HG02884 (cell line): Measurements from ENCODE around the gene JRKL.

Experiments used
- ATAC-seq: cut with Tn5 transposase; IDR thresholded peaks from one replicate; pipeline ENCODE4 v1.9.1; 2021; ENCODE audit warnings: mild to moderate bottlenecking, moderate library complexity; ENCODE audit not compliant: unreplicated experiment

The JRKL gene

DNA sequence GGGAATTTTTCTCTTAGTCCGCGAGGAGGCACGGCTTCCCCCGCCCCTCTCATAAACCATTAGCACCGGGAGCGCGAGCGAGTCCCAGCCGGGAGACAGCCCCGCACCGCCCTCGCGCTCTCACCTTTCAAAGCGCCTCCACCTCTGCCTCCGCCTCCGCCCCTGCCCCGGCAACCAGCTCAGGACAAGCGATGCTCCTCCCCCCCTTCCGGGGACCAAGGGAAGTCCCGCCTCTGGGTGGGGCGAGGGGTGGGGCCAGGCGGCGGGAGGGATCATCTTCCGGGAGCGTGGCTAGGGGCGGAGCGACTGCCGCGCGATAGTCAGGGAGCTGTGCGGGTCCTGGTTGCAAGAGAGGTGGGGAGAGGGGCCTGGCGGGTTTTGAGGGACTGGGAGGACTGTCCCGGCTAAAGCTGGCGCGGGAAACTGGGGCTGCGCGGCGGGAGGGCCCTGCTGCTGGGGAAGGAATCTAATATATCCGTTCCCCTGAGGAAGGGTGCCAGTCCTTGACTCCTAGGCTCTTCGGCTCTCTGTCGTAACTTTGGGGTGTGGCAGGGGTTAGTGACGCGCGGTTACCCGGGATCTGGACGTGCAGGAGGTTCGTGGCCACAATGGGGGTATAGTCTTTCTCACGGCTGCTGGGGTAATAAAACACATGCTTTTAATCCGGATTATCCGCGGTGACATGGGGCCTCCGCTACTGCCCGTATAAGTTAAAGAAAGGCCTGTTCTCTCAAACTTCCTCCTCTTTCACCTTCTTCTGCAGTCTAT, at the start of gene JRKL, which contains the start of gene CCDC82:
JRKL (plus strand) TSS at position 294 of the 768 bp plus-strand sequence. CDS start 637 bp downstream, outside the sequence.
CCDC82 (minus strand) TSS at position 193 of the 768 bp plus-strand sequence. CDS start 5,165 bp downstream, outside the sequence.
- ATAC-seq = peak; percentile 87

DNA sequence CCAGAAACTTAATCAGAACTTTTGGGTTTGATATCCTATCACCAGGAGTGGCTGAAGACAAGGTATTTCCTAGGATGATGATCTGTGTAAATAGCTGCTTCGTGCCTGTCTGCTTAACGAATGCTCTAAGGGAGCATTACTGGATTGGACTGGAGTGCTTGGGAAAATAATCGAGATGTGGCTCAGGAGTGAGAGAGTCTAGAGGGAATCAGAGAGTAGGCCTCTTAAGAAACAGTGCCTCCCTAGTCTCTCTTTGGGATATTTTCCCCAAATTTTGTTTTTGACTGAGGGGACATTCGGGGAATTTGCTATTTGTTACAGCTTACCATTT, 49.3 kb upstream of the JRKL start:
- ATAC-seq = no peak

DNA sequence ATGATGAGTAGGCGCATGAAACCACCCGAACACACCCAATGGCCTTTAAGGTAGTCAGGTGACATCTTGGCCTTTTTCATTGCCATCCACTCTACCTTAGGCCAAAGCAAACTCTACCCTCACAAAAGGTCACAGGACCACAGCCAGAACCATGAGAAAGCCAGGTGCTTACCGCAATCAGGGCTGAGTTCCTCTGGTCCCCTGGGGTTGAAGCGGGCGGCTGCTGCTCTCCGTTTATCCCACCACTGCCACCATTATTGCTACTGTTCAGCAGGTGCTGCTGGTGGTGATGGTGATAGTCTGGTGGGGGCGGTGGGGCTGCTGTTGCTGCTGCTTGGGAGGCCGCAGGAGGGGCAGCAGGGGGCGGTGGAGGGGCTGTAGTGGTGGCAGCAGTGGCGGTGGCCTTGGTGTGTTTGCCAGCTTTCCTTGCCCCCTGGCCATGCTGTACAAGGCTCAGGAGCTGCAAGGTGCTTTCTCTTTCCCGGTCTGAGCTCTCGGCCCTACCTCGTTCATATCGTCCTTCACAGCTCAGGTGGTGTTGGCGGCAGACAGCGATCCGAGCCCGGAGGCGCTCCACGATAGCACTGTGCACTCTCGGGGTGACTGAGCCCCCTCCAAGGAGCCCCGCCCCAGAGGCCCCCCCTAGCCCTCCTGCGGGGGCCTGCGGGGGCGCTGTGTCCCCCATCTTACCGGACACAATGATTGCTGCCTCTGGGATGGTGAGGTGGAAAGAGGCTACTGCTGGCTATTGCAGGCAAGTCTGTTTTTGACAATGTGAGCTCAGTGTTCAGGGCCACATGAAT, 48.4 kb upstream of the JRKL start:
- ATAC-seq = no peak

DNA sequence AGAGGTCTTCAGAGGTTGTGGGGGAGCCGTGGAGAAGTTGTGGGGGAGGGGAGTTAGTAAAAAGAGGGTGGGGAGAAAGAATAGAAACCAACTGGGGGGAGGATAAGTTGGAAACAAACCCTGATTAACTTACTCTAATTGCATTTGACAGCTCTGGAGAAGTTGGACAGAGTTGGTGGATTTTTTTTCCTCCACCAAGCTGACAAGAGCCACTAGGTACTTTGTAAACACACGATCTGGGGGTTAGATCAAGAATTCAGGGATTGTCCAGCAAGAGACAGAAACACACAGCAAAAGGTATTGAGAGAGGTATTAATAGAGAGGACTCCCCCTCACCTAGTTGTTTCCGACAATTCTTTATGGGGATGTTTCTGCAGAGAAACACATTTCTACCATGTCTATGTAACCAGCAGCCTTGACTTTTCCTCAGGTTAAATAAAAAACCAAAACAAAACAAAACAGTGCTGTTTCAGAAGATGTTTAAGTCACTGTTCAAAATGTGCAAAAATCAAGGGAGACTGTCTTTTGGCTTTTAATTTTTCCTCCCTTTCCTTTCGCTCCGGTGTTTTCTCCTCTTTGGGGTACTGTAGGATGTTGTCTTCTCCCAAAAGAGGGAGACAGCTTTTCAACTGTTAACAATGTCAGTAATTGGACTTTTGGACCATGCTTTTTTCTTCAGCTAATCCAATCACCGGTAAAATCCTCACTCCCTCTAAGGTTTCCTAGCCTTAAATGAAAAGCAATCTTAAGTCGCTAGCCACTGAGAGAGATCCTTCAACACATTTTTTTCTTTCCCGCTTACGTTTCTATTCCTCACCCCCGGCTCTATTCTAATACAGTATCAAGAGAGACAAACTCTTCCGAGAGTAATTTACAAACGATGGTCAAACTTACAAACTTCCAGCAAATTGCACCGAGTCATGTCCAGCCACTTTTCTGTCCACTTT, 47.5 kb upstream of the JRKL start:
- no peak for ATAC-seq

DNA sequence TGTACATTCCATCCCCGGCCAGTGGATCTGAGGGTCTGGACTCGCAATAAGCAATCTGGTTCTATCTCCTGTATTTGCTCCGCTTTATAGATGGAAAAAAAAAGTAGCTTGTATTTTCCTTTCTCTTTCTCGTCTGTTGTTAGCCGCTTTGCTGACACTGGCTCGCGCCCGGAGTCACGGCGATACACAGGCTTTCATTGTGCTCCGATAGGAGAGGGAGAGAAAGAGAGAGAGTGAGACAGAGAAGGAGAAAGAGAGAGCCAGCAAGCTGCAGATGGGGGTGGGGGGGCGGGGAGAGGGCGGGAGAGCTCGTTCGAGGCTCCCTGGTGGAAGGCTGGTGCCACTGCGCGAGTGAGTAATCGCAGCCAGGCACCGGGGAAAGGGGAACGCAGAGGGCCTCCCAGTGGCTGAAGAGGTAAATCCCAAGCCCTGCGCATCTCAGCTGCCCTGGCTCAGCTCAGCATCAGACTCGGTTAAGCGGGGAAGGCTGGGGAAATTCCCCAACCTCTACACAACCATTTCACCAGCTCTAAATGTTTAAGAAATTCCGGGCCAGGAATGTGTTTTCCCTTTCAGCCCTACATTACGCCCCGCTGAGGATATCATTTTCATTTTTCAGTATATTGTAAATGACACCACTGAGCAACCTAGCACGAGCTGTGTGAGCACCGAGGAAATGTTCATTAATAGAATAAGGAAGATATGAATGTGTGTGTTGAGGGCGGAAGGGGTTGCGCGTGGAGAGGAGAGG, 46.7 kb upstream of the JRKL start, which contains the start of gene MAML2:
MAML2 (minus strand) TSS at position 235 of the 751 bp plus-strand sequence. CDS start 1,300 bp downstream, outside the sequence.
- peak; percentile 74 for ATAC-seq

DNA sequence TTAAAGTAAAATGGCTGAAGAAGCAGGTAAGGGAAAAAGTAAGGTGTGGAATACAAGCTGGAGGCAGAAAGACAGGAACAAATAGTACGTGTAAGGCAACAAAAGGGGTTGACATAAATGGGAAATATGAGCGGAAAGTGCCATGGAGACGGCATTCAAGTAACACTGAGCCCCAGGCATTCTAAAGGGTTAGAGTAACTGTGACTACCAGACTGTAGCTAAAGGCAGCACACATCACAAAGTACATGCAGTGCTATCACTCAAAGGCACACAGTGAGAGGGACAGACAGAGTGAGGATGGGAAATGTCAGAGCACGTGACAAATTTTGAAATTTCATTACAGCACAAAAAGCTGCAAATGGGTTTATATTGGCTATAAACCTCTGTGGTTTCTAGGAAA, 33.0 kb upstream of the JRKL start:
- ATAC-seq = no peak

DNA sequence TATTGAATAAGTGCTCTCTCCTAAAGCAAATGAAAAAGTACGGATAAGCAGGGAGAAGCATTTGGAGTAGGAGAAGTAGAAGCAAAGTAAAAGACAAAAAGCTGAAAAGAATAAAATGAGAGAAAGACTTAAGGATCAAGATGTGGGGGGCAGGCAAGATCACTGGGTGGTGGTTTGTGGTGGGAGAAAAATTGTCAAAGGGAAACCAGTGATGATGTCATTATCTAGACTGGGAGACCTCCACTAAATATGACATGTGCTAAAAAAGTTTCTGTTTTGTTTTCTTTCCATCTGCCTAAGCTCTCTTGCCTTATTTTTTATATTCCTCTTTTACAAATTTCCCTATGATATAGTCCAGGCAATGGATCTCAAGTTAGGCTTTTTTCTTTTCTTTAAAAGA, 32.0 kb upstream of the JRKL start:
- ATAC-seq = peak; percentile 57

DNA sequence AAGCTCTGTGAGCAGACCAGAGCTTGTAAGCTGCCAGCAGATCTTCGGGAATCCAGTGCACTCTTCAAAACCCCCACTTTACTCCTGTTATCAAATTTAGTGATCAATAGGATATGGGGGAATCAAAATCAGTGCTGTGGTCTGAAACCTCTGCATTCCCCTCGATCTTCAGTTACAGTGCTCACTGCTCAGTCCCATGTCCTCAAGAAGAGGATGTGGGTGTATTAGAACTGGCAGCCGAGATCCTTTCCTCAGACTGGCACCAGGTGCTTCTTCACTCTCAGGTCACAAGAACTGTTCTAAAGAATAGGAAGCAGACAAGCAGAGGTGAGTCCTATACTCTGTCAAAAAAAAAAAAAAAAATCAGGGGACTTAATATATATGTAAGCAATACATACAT, 31.5 kb upstream of the JRKL start:
- ATAC-seq = no peak

DNA sequence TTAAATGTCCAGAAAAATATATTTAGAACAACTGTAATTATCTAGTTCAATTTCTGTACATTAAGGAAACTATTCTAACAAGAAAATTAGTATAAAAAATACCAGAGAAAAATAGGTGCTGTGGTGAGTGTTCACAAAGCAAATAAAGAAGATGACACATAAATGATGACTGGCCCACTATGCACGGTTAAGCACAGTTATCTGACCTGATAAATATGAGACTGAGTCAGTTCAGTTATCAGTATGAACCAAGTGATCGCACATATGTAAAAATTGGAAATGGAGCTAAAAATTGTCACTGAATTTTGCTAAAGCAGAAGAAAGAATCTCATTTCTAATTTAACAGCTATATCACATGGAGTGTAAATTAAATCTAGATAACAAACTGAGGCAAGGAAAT, 28.0 kb upstream of the JRKL start:
- ATAC-seq = no peak

DNA sequence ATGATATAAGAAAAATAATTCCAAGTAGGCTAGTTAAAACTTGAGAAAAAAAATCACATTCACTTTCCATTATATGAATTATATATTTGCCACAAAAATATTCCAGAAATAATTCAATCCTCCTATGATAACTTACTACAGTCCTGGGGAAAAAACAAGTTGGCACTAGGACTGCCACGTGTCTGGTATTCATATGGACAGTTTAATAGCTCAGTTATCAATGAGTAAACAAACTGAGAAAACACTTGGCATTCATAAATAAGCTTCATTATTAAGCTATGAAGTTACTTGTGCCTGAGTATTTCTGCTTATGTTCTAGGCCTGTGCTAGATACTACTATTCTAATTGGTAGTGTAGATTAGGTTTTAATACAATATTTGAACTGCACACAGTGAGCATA, 24.3 kb upstream of the JRKL start:
- no peak for ATAC-seq

DNA sequence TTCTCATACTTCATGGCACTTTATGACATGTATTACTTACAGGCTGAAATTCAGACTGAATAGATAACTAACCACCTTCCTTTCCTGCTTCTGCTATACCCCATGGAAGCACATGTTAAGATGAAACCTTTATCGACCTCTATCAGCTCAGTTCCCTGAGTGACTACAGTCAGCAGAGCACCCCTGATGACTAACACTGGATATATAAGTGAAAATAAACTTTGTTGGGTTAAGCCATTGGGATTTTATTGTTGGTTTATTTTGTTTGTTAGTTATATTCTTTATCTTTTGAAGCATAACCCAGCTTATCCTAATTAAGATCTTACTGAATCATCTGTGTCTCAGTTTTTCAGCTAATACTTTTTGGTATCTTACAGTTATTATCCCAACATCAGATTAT, 23.8 kb upstream of the JRKL start:
- ATAC-seq = no peak

DNA sequence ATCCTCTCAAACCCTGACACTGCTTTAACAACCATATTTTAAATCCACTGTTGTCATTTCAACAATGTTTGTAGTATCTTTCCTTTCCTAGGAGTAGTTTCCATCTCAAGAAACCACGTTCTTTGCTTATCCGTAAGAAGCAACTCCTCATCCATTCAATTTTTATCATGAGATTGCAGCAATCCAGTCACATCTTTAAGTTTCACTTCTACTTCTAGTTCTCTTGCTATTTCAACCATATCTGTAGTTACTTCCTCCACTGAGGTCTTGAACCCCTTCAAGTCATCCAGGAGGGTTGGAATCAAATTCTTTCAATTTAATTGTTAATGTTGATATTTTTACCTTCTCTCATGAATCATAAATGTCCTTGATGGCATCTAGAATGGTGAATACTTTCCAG, 22.5 kb upstream of the JRKL start:
- ATAC-seq = no peak

DNA sequence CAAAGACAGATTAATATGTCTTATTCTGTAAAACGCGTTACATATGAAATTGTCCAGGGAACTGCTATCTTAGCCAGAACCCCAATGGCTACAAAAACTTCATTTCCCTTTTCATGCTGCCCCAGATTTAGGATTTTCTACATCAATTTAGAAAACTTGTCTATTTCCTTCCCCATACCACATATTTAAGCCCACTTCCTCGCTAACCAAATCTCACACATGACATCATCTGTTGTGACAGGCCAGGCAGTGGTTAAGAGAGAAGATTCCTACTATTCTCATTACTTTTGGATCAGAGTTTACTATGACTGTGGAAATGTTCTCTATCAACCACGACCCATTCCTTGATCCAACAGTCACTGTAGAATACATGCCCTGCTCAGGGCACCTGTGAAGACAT, 16.0 kb upstream of the JRKL start:
- ATAC-seq = no peak

DNA sequence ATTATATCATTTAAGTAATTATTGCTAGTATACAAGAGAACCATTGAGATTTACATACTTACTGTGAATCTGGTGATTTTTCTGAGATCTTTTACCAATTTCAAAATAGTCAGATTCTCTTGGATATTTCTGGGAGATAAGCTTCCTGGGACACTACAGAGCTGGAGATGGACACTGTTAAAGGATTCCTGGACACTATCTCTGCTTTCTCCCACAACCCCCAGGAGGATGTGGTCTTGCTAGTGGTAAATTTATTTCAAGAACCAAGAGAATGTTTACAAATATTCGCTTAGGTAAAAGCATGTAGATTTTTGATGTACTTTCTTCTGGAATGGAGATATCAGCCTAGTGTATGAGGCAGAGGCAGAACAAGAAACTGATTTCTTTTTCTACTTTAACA, 13.0 kb upstream of the JRKL start:
- ATAC-seq = no peak

DNA sequence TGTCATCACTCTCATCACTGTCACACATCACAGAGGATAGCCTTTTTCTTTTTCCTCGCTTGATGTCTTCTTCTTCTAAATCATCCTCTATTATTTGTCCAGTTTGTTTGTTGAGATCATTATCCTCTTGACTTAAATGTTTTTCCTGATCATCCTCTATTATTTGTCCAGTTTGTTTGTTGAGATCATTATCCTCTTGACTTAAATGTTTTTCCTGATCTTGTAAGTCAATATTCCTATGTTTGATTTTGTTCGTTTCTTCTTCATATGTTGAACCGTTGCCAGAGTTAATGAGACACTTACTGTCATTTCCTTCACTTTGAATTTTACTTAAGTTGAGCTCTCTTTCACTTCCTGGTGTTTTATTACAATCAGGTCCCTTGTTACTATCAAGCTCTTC, 5.7 kb upstream of the JRKL start:
- ATAC-seq = no peak

DNA sequence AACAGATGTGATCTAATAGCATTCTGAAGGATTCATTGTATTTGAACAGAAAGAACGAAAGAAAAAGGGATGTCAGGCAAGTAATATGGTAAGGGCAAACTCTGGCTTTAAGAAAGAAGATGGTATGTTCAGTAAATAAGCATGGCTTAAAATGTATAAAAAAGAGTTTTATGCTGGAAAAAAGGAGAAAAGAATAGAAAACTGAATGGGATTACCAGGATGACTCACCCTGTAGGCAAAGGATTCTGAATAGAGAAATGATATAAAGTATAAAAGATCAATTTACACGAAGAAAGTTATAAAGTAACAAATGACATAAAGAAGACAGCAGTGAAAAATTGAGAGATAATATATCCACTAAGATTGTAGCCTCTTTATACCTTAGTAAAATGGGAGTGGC, 4.6 kb upstream of the JRKL start:
- no peak for ATAC-seq

DNA sequence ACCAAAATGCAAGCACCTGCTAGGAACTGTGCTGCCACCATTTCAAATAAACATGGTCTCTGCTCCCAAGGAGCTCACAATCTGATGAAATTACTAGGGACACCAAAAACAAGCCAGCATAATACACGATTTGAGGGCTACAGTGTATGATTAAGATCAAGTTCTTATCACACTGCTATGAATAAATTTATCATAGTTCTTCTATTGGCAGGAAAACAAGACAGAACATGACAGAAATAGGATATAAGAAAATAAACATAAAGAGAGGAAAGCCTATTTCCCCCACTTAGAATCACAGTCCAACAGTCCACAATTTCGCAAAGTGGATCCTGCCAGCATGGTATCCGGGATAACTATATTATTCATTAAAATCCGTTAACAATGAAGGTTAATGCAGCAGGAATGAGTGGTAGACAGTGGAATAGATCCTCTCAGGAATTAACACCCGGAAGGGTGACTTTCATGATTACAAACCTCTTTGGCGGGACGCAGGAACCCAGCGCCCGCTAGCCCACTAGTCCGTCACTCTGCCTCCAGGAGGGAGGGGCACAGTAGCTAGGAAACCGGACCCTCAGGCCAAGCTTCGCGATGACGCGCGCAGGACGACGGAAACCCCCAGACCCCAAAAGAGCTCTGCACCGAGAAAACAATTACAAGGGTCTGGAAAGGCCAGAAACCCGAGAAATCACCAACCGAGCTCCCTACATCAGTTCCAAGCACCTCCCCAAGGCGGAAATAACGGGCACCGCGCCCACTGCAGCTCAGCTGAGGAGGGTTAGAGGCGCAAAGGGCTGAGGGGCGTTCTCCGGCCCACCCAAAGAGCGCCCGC, 708 bp upstream of the JRKL start:
- peak; percentile 42 for ATAC-seq

DNA sequence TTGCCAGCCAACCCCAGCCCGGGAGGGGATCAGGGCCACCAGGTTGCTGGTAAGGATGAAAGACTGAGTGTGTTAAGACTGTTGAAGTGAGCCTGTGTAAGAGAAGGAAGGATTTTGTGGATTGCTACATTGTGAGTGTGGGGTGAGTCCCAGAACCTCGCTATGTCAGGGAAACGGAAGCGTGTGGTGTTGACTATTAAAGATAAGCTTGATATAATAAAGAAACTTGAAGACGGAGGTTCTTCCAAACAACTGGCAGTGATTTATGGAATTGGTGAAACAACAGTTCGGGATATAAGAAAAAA, 627 bp downstream of the JRKL start:
- ATAC-seq = no peak

DNA sequence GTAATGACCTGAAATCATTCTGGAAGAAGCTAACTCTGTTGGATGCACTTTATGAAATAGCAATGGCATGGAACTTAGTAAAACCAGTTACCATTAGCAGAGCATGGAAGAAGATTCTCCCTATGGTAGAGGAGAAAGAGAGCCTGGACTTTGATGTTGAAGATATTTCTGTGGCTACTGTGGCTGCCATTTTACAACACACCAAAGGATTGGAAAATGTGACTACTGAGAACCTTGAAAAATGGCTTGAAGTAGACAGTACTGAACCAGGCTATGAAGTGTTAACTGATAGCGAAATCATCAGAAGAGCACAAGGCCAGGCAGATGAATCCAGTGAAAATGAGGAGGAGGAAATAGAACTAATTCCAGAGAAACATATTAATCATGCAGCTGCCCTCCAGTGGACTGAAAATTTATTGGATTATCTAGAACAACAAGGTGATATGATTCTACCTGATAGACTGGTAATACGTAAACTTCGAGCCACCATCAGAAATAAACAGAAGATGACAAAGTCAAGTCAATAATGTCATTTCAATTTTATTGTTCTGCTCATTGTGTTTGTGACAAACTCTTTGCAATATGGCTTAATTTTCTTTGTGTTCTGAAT, 2.0 kb downstream of the JRKL start:
- ATAC-seq = no peak
